ENCODE data around the gene ABLIM2. TPM values are rescaled to one million over a fixed set of nuclear protein-coding genes. Genes with fewer than 3 reads are reported as not detected.

ABLIM2 gene
- total RNA-seq, 2 experiments from 2014 or later: 0.13 TPM; not detected in 1

DNA sequence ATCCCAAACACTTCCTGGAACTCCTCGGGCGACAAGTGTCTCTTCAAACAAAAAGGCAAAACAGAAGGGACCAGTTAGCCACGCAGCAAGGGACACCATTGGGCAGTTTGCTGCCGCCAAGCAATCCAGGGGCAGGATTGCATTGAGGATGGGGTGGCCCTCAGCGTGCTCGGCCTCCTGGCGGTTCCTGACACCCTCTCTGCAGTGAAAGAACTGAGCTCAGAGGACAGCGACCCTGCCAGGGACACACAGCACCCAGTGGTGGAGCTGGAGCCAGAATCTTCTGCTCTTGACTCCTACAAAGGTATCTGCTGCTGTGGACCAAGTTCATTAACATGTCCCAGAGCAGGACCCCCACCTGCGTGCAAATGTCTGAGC lies 191.6 kb downstream of the ABLIM2 start:
- no peak overlapping the region for H3K27ac Mint-ChIP-seq
- no peak for DNase-seq
- ChIA-PET CTCF (interaction anchor here (0.6 kb wide), 1 partner anchor 165 kb away, joined by 3 read pairs; no protein-coding TSS in a partner anchor), POLR2A (interaction anchor here (0.8 to 1.6 kb wide), 2 partner anchors 27 to 158 kb away, joined by 3 to 10 read pairs; partner anchors contain the start of gene AFAP1)
- H3K36me3 Mint-ChIP-seq (ENCODE audit: low read depth): peaks cover 23% of the 10 kb centered on the region
- no peak overlapping the region for H3K4me3 Mint-ChIP-seq
- H3K9me3 Mint-ChIP-seq: no peaks in the 10 kb centered on the region
- peaks cover 78% of the 10 kb centered on the region for H3K4me1 Mint-ChIP-seq
- H3K27me3 Mint-ChIP-seq: no peaks in the 10 kb centered on the region

GRCh38 chr4:7966281-7967062 lies 192.1 kb downstream of the ABLIM2 start:
- CTCF ChIA-PET: no interaction called here
- no peak overlapping the region for H3K4me3 Mint-ChIP-seq
- H3K9me3 Mint-ChIP-seq: no peaks in the 10 kb centered on the region
- peaks cover 74% of the 10 kb centered on the region for H3K4me1 Mint-ChIP-seq
- DNase-seq: no peak
- H3K36me3 Mint-ChIP-seq (ENCODE audit: low read depth): peaks cover 18% of the 10 kb centered on the region
- H3K27ac Mint-ChIP-seq: no peak overlapping the region
- POLR2A ChIA-PET: interaction anchor here (0.8 to 1.6 kb wide), 2 partner anchors 27 to 158 kb away, joined by 3 to 10 read pairs; partner anchors contain the start of gene AFAP1
- no peaks in the 10 kb centered on the region for H3K27me3 Mint-ChIP-seq

- peaks cover 73% of the 10 kb centered on the region for H3K4me1 Mint-ChIP-seq
- H3K27ac Mint-ChIP-seq: peak overlapping the region; percentile 70
- H3K4me3 Mint-ChIP-seq: no peak overlapping the region
- H3K27me3 Mint-ChIP-seq: no peaks in the 10 kb centered on the region
- ChIA-PET CTCF (interaction anchor here (0.6 to 1.7 kb wide), 2 partner anchors 29 to 161 kb away, joined by 3 to 5 read pairs; no protein-coding TSS in a partner anchor), POLR2A (interaction anchor here (1.0 to 1.5 kb wide), 4 partner anchors 25 to 1290 kb away, joined by 3 to 6 read pairs (median 4); partner anchors contain the start of gene AFAP1)
- peak; percentile 59 for DNase-seq
- no peaks in the 10 kb centered on the region for H3K9me3 Mint-ChIP-seq
- peaks cover 4% of the 10 kb centered on the region for H3K36me3 Mint-ChIP-seq (ENCODE audit: low read depth)
Observed at GRCh38 chr4:7964890-7965662, 193.5 kb downstream of the ABLIM2 start.

- Mint-ChIP-seq H3K4me3 (no peak overlapping the region), H3K4me1 (peaks cover 67% of the 10 kb centered on the region), H3K27me3 (no peaks in the 10 kb centered on the region), H3K36me3 (ENCODE audit: low read depth) (no peaks in the 10 kb centered on the region), H3K27ac (peak overlapping the region; percentile 70), H3K9me3 (no peaks in the 10 kb centered on the region)
- DNase-seq: peak; percentile 58
- ChIA-PET POLR2A (interaction anchor here (1.0 to 1.5 kb wide), 4 partner anchors 25 to 1290 kb away, joined by 3 to 6 read pairs (median 4); partner anchors contain the start of gene AFAP1), CTCF (interaction anchor here (0.6 to 1.7 kb wide), 2 partner anchors 28 to 161 kb away, joined by 3 to 5 read pairs; no protein-coding TSS in a partner anchor)
Observed at GRCh38 chr4:7964459-7964858, 194.2 kb downstream of the ABLIM2 start.

DNA sequence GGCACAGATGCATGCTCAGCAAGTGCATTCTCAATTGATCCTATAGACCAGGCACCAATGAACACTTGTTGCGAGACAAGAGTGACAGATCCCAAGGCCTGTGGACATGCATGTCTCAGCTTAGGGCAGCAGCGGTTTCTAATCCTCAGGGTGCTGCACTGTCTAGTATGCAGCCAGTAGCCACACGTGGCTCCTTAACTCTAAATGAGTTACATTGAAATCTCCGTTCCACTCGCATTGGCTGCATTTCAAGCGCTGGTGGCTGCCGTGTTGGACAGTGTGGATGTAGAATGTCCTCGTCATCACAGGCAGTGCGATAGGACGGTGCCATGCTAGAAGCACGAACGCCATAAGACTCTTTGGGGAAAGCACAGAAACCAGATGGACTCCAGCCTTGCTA lies 194.9 kb downstream of the ABLIM2 start:
- no peak overlapping the region for H3K27ac Mint-ChIP-seq
- ChIA-PET CTCF (interaction anchor here (1.7 kb wide), 1 partner anchor 160 kb away, joined by 5 read pairs; no protein-coding TSS in a partner anchor), POLR2A (interaction anchor here (1.0 kb wide), 1 partner anchor 24 kb away, joined by 3 read pairs; the partner anchor contains the start of gene AFAP1)
- H3K27me3 Mint-ChIP-seq: no peaks in the 10 kb centered on the region
- no peaks in the 10 kb centered on the region for H3K36me3 Mint-ChIP-seq (ENCODE audit: low read depth)
- peaks cover 64% of the 10 kb centered on the region for H3K4me1 Mint-ChIP-seq
- no peak for DNase-seq
- H3K9me3 Mint-ChIP-seq: no peaks in the 10 kb centered on the region
- no peak overlapping the region for H3K4me3 Mint-ChIP-seq

DNA sequence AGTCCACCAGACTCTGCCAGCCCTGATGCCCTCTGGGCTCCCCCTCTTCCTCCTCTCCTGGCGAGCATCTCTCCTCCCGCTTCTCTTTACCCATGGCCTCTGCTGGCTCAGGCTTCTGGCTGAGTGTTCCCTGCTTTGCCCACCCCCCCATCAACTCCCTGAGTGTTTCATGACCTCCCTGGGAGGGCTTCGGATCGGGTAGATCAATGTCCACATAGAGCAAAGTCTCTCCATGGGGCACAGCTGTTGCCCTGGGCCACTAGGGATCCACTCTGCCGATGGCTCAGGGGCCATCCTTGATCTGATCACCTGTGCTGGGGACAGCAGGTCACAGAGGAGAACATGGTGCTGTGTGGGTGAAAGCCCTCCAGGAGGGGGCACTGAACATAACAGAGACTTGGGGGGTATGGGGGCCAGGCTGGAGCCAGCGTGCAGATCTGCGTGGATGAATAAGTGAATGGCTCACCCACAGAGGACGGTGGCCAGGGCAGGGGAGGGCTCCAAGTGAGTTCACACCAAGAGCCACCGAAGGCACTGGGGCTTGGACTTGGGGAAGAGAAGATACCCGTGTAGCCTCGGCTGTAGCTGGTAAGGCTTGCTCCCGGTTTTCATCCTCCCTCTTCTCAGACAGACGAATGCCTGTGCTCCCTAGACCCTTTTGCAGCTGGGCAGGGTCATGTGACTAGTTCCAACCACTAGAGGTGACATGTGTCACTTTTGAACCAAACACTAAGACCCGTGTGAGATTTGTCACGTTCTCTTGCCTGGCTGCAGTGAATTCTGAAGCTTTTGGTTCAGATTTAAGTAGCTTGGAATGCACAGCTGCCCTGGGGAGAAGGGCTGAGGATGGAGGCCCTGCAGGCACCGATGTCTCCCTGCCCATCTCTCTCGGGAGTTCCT lies 195.8 kb downstream of the ABLIM2 start:
- CTCF ChIA-PET: interaction anchor here (1.1 to 1.7 kb wide), 2 partner anchors 24 to 159 kb away, joined by 3 to 5 read pairs; no protein-coding TSS in a partner anchor
- POLR2A ChIA-PET: interaction anchor here (1.0 kb wide), 1 partner anchor 23 kb away, joined by 3 read pairs; the partner anchor contains the start of gene AFAP1
- no peak overlapping the region for H3K4me3 Mint-ChIP-seq
- no peak for DNase-seq
- no peaks in the 10 kb centered on the region for H3K36me3 Mint-ChIP-seq (ENCODE audit: low read depth)
- no peak overlapping the region for H3K27ac Mint-ChIP-seq
- H3K4me1 Mint-ChIP-seq: peaks cover 56% of the 10 kb centered on the region
- H3K27me3 Mint-ChIP-seq: no peaks in the 10 kb centered on the region
- H3K9me3 Mint-ChIP-seq: no peaks in the 10 kb centered on the region

- H3K4me3 Mint-ChIP-seq: peak overlapping the region; percentile 7
- no peaks in the 10 kb centered on the region for H3K36me3 Mint-ChIP-seq (ENCODE audit: low read depth)
- peaks cover 43% of the 10 kb centered on the region for H3K4me1 Mint-ChIP-seq
- ChIA-PET CTCF (interaction anchor here (1.1 kb wide), 1 partner anchor 25 kb away, joined by 3 read pairs; no protein-coding TSS in a partner anchor), POLR2A (interaction anchor here (1.0 to 1.5 kb wide), 3 partner anchors 15 to 23 kb away, joined by 3 to 5 read pairs (median 3); no protein-coding TSS in a partner anchor)
- H3K27ac Mint-ChIP-seq: peak overlapping the region; percentile 76
- H3K9me3 Mint-ChIP-seq: no peaks in the 10 kb centered on the region
- H3K27me3 Mint-ChIP-seq: no peaks in the 10 kb centered on the region
- peak; percentile 75 for DNase-seq
Observed at GRCh38 chr4:7960790-7961655, 197.6 kb downstream of the ABLIM2 start.

DNA sequence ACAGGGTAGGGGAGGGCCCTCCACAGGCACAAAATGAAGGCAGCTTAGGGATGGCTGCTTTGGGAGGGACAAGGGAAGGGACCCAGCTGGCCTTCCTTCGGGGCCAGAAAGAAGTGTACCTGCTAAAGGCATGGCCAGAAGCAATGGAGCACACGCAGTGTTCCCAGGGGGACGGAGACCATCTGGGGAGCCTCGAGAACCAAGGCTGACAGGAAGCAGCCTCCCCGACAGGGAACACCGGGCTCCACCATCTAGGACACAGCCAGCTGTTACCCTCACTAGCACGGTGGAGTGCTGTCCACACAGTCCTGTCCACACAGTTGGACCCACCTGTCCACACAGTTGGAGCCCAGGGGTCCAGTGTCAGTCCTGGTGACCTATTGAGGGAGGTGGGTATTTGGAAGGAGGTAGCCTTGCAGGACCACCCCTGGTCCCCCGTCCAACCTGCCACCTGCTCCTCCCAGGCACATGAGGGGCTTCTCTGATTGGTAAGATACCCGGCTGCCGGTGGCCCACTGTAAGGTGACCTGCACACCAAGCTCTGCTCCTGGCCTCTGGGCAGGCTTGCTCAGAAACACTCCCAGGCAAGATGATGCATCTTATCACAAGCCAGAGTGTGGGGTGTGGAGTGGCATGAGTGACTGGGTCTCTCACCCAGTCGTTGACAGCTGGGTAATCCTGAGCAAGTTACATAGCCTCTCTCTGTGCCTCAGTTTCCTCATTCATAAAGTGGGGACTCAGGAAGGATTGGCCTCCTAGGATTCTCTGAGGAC lies 198.4 kb downstream of the ABLIM2 start:
- POLR2A ChIA-PET: interaction anchor here (1.1 kb wide), 2 partner anchors 20 to 21 kb away, joined by 3 to 4 read pairs; partner anchors contain the start of gene AFAP1
- no peak for DNase-seq
- Mint-ChIP-seq H3K36me3 (ENCODE audit: low read depth) (no peaks in the 10 kb centered on the region), H3K4me1 (peaks cover 36% of the 10 kb centered on the region), H3K27me3 (no peaks in the 10 kb centered on the region), H3K27ac (peak overlapping the region; percentile 76), H3K9me3 (no peaks in the 10 kb centered on the region), H3K4me3 (no peak overlapping the region)
- CTCF ChIA-PET: no interaction called here

- Mint-ChIP-seq H3K9me3 (no peaks in the 10 kb centered on the region), H3K4me1 (peaks cover 25% of the 10 kb centered on the region), H3K36me3 (ENCODE audit: low read depth) (no peaks in the 10 kb centered on the region), H3K4me3 (no peak overlapping the region), H3K27ac (no peak overlapping the region), H3K27me3 (no peaks in the 10 kb centered on the region)
- CTCF ChIA-PET: no interaction called here
- POLR2A ChIA-PET: interaction anchor here (0.7 kb wide), 1 partner anchor 11 kb away, joined by 3 read pairs; no protein-coding TSS in a partner anchor
- DNase-seq: no peak
Observed at GRCh38 chr4:7959078-7959477, 199.5 kb downstream of the ABLIM2 start.

- Mint-ChIP-seq H3K27ac (no peak overlapping the region), H3K9me3 (no peaks in the 10 kb centered on the region), H3K4me1 (peaks cover 13% of the 10 kb centered on the region), H3K27me3 (no peaks in the 10 kb centered on the region), H3K36me3 (ENCODE audit: low read depth) (no peaks in the 10 kb centered on the region), H3K4me3 (no peak overlapping the region)
- ChIA-PET POLR2A (no interaction called here), CTCF (no interaction called here)
- DNase-seq: no peak
Observed at GRCh38 chr4:7956934-7957656, 201.5 kb downstream of the ABLIM2 start.

All from activated CD4-positive, alpha-beta memory T cell treated with anti-CD3 and anti-CD28 coated beads, Interleukin-2, amount 10 ng/mL, durations not matched to agents 7 days and 5 days (primary cell).